Left ventricle myocardium inferior (tissue), 1 donor: ENCODE measurements around the gene RPP21. TPM values are rescaled to one million over a fixed set of nuclear protein-coding genes. Genes with fewer than 3 reads are reported as not detected.

Experiments used
- DNase-seq: peaks from one replicate; pipeline ENCODE4 v3.0.0-alpha.2; 2020
- H3K27ac ChIP-seq: fragments of 200-600 bp; replicated peaks from 2 replicates; pipeline ENCODE4 v1.8.0; 2021
- H3K27me3 ChIP-seq: fragments of 200-600 bp; 2 replicates; pipeline ENCODE4 v1.8.0; 2021; ENCODE audit warnings: low read depth
- H3K36me3 ChIP-seq: fragments of 200-600 bp; 2 replicates; pipeline ENCODE4 v1.8.0; 2021
- H3K4me1 ChIP-seq: fragments of 200-600 bp; 2 replicates; pipeline ENCODE4 v1.8.0; 2021
- H3K4me3 ChIP-seq: fragments of 200-600 bp; 2 replicates; pipeline ENCODE4 v1.8.0; 2021; ENCODE audit warnings: mild to moderate bottlenecking, moderate library complexity
- H3K9me3 ChIP-seq: fragments of 200-600 bp; replicated peaks from 2 replicates; pipeline ENCODE4 v1.8.0; 2021
- intact Hi-C: fragments of 100-400 bp; cut with micrococcal nuclease; formaldehyde crosslinking; loops from one replicate; pipeline ENCODE4 v1.11.0; 2022
- total RNA-seq: library from RNA; stranded (reverse); fragmentation: NEBNext Ultra II Directional; extraction: Animal tissue kit (Norgen Biotek cat#: 25700); gene quantifications from one replicate; pipeline ENCODE4 v1.2.1, GENCODE V29; 2021
- TF ChIP-seq, protein P1 (sequence below): fragments of 200-600 bp; IDR thresholded peaks from 2 replicates; pipeline ENCODE4 v1.8.0; 2021; ENCODE audit warnings: antibody characterized with exemption, mild to moderate bottlenecking, borderline replicate concordance
- donor health status: DM: no; HTN: yes; CAD: no; lungs with severe emphysema.

The RPP21 gene
- total RNA-seq, 1 donor from 2014 or later = 25.7 TPM

DNA sequence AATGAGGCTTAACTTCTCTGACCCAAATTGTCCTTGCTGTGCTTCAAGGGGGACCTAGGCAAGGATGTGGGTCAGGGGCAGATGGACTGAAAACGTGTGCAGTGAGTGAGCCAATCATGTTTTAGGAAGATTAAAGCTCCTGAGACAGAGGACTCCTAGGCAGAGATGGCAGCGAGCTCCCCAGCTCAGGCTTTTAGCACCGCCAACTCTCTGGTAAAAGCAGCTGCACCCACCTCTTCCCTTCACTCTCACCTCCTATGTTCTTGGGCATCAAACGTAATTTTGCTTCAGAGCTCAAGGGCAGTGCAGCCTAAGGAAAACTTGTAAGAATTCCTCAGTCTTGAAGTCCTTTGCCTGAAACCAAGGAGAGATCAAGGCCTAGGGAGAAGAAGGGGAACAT, 10.3 kb downstream of the RPP21 start:
- TF ChIP-seq, protein P1, sequence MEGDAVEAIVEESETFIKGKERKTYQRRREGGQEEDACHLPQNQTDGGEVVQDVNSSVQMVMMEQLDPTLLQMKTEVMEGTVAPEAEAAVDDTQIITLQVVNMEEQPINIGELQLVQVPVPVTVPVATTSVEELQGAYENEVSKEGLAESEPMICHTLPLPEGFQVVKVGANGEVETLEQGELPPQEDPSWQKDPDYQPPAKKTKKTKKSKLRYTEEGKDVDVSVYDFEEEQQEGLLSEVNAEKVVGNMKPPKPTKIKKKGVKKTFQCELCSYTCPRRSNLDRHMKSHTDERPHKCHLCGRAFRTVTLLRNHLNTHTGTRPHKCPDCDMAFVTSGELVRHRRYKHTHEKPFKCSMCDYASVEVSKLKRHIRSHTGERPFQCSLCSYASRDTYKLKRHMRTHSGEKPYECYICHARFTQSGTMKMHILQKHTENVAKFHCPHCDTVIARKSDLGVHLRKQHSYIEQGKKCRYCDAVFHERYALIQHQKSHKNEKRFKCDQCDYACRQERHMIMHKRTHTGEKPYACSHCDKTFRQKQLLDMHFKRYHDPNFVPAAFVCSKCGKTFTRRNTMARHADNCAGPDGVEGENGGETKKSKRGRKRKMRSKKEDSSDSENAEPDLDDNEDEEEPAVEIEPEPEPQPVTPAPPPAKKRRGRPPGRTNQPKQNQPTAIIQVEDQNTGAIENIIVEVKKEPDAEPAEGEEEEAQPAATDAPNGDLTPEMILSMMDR = no peak
- intact Hi-C loops = no loop called here
- no peaks in the 10 kb centered on the region for H3K9me3 ChIP-seq

DNA sequence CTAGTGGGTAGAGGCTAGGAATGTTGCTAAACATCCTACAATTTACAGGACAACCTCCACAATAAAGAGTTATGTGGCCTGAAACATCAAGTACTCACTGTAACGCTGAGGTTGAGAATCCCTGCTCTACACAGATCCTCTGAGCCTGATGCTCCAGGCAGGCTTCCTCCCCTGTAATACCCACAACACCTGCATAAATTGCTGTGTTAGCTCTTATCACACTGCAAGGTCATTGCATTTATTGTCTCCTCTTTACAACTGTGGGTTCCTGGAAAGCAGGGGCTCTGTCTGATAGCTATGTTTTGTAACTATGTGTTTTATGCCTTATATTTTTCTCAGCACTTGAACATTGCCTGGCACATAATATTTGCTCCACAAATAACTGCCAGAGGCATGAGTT, 11.6 kb downstream of the RPP21 start:
- intact Hi-C loops = no loop called here
- no peaks in the 10 kb centered on the region for H3K36me3 ChIP-seq
- TF ChIP-seq, protein P1 = no peak
- DNase-seq = no peak
- H3K4me1 ChIP-seq = peaks cover 5% of the 10 kb centered on the region
- H3K27ac ChIP-seq = no peak overlapping the region
- peaks cover 53% of the 10 kb centered on the region for H3K27me3 ChIP-seq
- H3K4me3 ChIP-seq = no peak overlapping the region
- H3K9me3 ChIP-seq = no peaks in the 10 kb centered on the region

More for the DNA sequence above, 10.3 kb downstream of the RPP21 start:
- Histone ChIP-seq H3K36me3 (no peaks in the 10 kb centered on the region), H3K27me3 (peaks cover 41% of the 10 kb centered on the region), H3K4me3 (no peak overlapping the region), H3K27ac (no peak overlapping the region), H3K4me1 (peaks cover 5% of the 10 kb centered on the region)
- DNase-seq = no peak

DNA sequence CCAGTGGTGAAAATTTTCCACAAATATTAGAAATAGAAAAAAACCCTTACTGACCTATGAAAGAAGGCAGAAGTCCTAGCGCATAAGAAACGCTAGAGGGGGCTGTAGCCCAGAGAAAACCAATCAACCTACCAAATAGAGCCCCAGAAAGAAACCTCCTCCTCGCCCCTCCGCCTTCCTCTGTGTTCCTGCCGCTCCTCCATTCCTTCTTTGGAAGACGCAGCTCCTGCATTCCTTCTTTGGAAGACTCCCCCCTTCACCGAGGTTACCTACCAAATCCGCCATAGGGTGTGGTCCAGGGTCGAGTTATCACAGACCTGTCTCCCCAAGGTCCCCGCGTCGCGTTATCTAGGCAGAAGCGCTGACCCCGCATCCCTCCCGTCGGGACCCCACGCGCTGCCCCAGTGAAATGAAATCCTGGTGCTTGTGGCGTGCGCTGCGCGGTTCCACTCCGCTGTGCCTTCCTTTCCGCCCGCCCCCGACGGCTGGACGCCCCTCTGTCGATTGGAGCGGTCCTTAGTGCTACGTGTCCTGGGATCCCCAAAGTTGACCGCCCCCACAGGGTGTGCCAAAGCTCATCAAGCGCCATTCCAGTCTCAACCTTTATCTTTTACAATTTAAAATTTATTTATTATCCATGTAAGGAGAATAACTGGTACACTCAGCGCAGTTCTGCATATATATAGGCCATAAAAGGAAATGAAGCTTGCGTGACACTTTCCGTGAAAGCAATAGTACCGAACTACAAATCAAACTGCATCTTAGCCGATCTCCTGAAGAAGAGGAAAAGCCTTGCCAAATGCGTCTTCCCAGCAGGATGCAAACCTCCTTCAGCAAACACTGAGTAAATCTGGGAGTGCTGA, 13.0 kb downstream of the RPP21 start:
- DNase-seq = no peak
- Histone ChIP-seq H3K27ac (no peak overlapping the region), H3K27me3 (peaks cover 67% of the 10 kb centered on the region), H3K9me3 (peaks cover 9% of the 10 kb centered on the region), H3K4me1 (peaks cover 5% of the 10 kb centered on the region), H3K4me3 (peak overlapping the region; percentile 50), H3K36me3 (no peaks in the 10 kb centered on the region)
- intact Hi-C loops = no loop called here
- TF ChIP-seq, protein P1 = peak; percentile 74

DNA sequence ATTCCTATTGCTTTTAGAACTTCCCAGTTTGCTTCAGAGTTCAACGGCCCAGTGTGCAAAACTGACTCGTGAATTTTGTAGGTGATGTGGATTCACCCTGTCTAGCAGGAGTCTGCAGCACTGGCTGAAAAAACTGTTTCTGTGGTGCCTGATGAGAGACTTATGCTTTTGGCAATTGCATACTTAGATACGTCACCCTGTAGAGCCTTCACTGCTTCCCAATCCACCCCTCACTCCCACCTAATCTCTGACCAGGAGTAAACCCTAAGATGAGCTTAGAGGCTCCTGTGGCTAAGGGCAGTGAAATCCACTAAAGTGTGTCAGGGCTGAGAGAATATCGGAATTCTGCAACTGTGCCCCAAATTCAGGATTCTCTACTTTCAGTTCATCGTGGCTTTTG, 14.3 kb downstream of the RPP21 start:
- H3K27ac ChIP-seq = no peak overlapping the region
- H3K4me3 ChIP-seq = no peak overlapping the region
- TF ChIP-seq, protein P1 = no peak
- DNase-seq = no peak
- intact Hi-C loops = no loop called here
- H3K27me3 ChIP-seq = peaks cover 81% of the 10 kb centered on the region
- H3K9me3 ChIP-seq = peaks cover 11% of the 10 kb centered on the region
- H3K4me1 ChIP-seq = peaks cover 5% of the 10 kb centered on the region
- H3K36me3 ChIP-seq = no peaks in the 10 kb centered on the region

DNA sequence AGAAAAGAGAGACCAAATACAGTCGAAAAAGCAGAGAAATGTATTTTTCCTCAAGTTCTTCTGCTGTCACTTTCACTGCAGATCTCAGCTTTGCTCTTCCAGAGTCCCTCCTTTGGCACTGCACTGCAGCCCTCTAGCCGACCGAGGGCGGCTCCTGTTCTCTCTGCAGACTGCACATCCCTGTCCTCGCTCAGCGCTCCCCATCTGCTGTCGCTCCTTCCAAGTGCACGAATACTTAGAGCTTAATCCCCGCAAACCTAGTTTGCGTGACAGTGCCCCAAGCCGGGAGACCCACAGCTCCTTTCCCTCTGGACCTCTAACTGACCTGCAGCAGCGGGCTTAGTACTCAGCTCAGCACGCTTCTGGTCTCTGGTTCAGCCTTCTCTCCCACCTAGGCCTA, 15.2 kb downstream of the RPP21 start:
- no peak for DNase-seq
- H3K27ac ChIP-seq = no peak overlapping the region
- TF ChIP-seq, protein P1 = no peak
- intact Hi-C loops = no loop called here
- H3K27me3 ChIP-seq = peaks cover 88% of the 10 kb centered on the region
- peaks cover 11% of the 10 kb centered on the region for H3K9me3 ChIP-seq
- no peaks in the 10 kb centered on the region for H3K36me3 ChIP-seq
- H3K4me1 ChIP-seq = peaks cover 5% of the 10 kb centered on the region
- no peak overlapping the region for H3K4me3 ChIP-seq
